Endothelial cell of umbilical vein (primary cell): ENCODE data around the gene CTBP2. TPM values are rescaled to one million over a fixed set of nuclear protein-coding genes. Genes with fewer than 3 reads are reported as not detected.

Source experiments
- BruUV-seq: library from RNA; stranded (reverse); fragments of 400-500 nt; replicated peaks from 2 replicates; lab custom pipeline; 2021; lab: Mats Ljungman, UMichigan
- CTCF ChIA-PET: fragments of 300-600, 350-600 bp; sonication (Branson Sonifier 250); formaldehyde crosslinking; loops from one replicate; lab custom pipeline; 2021; ENCODE audit warnings: antibody characterized with exemption, inconsistent platforms; lab: Charles Lee
- POLR2A ChIA-PET: fragments of 300-600, 350-600 bp; sonication (Branson Sonifier 250); formaldehyde crosslinking; loops from one replicate; lab custom pipeline; 2021; ENCODE audit warnings: antibody characterized with exemption, inconsistent platforms; lab: Charles Lee
- DNase-seq: peaks from one replicate; pipeline ENCODE4 v3.0.0-alpha.2; 2011; ENCODE audit warnings: low read depth, low spot score
- FAIRE-seq: peaks from 2 replicates; lab custom pipeline; 2011; peaks lifted over from hg19 to GRCh38; lab: Jason Lieb, UNC
- H2AFZ ChIP-seq: 2 replicates; pipeline ENCODE4 v1.6.0; 2012; ENCODE audit warnings: low read depth, low read length, control low read depth, inconsistent platforms
- H3K27ac ChIP-seq: 2 replicates; pipeline ENCODE4 v1.5.1; 2011; ENCODE audit warnings: low read depth, mild to moderate bottlenecking, control low read depth, low read length, moderate library complexity; ENCODE audit not compliant: insufficient read depth
- H3K27me3 ChIP-seq, 2 experiments: 2 replicates each; pipeline versions ENCODE4 v1.6.0 to v1.6.1; 2011; ENCODE audit warnings: low read length in 2 of 2, mixed read lengths in 1 of 2; ENCODE audit not compliant: control insufficient read depth in 2 of 2, insufficient read depth in 2 of 2
- H3K36me3 ChIP-seq, 2 experiments: 2 replicates in 1 of 2; 3 replicates in 1 of 2; pipeline ENCODE4 v1.5.1; 2011; ENCODE audit warnings: low read length in 2 of 2, mild to moderate bottlenecking in 1 of 2, moderate library complexity in 1 of 2; ENCODE audit not compliant: control insufficient read depth in 2 of 2, insufficient read depth in 2 of 2; ENCODE audit errors: extremely low read depth in 1 of 2
- H3K4me1 ChIP-seq: 3 replicates; pipeline ENCODE4 v1.5.1; 2011; ENCODE audit warnings: mild to moderate bottlenecking, low read length; ENCODE audit not compliant: control insufficient read depth, insufficient read depth; ENCODE audit errors: extremely low read depth
- H3K4me2 ChIP-seq: 2 replicates; pipeline ENCODE4 v1.6.1; 2011; ENCODE audit warnings: low read length, control low read depth, mixed read lengths; ENCODE audit not compliant: insufficient read depth
- H3K4me3 ChIP-seq, 3 experiments: fragments of 200-600 bp in 1 of 3; sonication (generic), shearing (Covaris generic) in 1 of 3; replicated peaks in 1 of 3; 2 replicates each; pipeline ENCODE4 v1.5.1; 2011 to 2016; ENCODE audit warnings: control low read depth in 3 of 3, low read length in 3 of 3, mild to moderate bottlenecking in 2 of 3, inconsistent platforms in 1 of 3, low read depth in 1 of 3, moderate library complexity in 1 of 3; ENCODE audit not compliant: insufficient read depth in 1 of 3
- H3K79me2 ChIP-seq: 2 replicates; pipeline ENCODE4 v1.6.0; 2012; ENCODE audit warnings: low read length, inconsistent platforms; ENCODE audit not compliant: control insufficient read depth, insufficient read depth
- H3K9ac ChIP-seq: replicated peaks from 2 replicates; pipeline ENCODE3; 2011; ENCODE audit warnings: low read length, control low read depth; ENCODE audit not compliant: insufficient read depth; ENCODE audit errors: extremely low read depth
- H3K9me1 ChIP-seq: replicated peaks from 3 replicates; pipeline ENCODE4 v1.6.0; 2011; ENCODE audit warnings: mild to moderate bottlenecking, low read length; ENCODE audit not compliant: control insufficient read depth, insufficient read depth; ENCODE audit errors: extremely low read depth
- H3K9me3 ChIP-seq: replicated peaks from 2 replicates; pipeline ENCODE4 v1.5.1; 2012; ENCODE audit warnings: low read length, inconsistent platforms; ENCODE audit not compliant: control insufficient read depth, insufficient read depth
- H4K20me1 ChIP-seq: replicated peaks from 2 replicates; pipeline ENCODE3; 2011; ENCODE audit warnings: mild to moderate bottlenecking, low read length; ENCODE audit not compliant: control insufficient read depth, insufficient read depth; ENCODE audit errors: extremely low read depth
- GATA2 ChIP-seq: IDR thresholded peaks from 2 replicates; pipeline ENCODE4 v1.7.0; 2011; ENCODE audit warnings: low read depth, mild to moderate bottlenecking, moderate library complexity, mixed read lengths, low read length; ENCODE audit not compliant: insufficient read length, insufficient read depth
- JUN ChIP-seq: IDR thresholded peaks from 2 replicates; pipeline ENCODE4 v1.6.1; 2011; ENCODE audit warnings: borderline replicate concordance, low read depth; ENCODE audit not compliant: insufficient read length, insufficient read depth
- MYC ChIP-seq: IDR thresholded peaks from one replicate; pipeline ENCODE4 v1.6.1; 2011; ENCODE audit warnings: mild to moderate bottlenecking, low read depth, low read length
- POLR2AphosphoS5 ChIP-seq: IDR thresholded peaks from 2 replicates; pipeline ENCODE4 v1.6.1; 2012; ENCODE audit warnings: low read depth, mild to moderate bottlenecking, control low read depth, low read length, moderate library complexity; ENCODE audit not compliant: insufficient read depth
- dilution Hi-C: fragments of 300-500 bp; cut with MboI; formaldehyde crosslinking; loops from one replicate; pipeline ENCODE4 v1.15.0; 2019; ENCODE audit warnings: low sequenced_read_pairs; ENCODE audit not compliant: extremely low pct_ligation_motif_present
- intact Hi-C: fragments of 100-400 bp; cut with micrococcal nuclease; formaldehyde crosslinking; loops from one replicate; pipeline ENCODE4 v1.10.0; 2022
- polyA plus RNA-seq, 4 experiments: library from polyadenylated mRNA; depleted of rRNA in 3 of 4; stranded (reverse) in 3 of 4; unstranded in 1 of 4; fragments of >200 nt; gene quantifications; 2 replicates each; pipeline versions ENCODE4 v1.2.1 to v1.2.3, GENCODE V29; 2011 to 2012; ENCODE audit warnings: missing spikeins in 1 of 4
- total RNA-seq: library from RNA; stranded (reverse); gene quantifications from 2 replicates; pipeline ENCODE4 v1.2.3, GENCODE V29; 2021
- TF ChIP-seq, protein P1 (sequence below), 2 donors: IDR thresholded peaks; 1 replicate in 1 of 2; 2 replicates in 1 of 2; pipeline ENCODE4 v1.5.1; 2011; ENCODE audit warnings: low read length in 2 of 2, mild to moderate bottlenecking in 2 of 2, moderate library complexity in 2 of 2, control low read depth in 1 of 2, inconsistent platforms in 1 of 2, low read depth in 1 of 2; ENCODE audit not compliant: insufficient read depth in 1 of 2; ENCODE audit errors: extremely low read depth in 1 of 2
- TF ChIP-seq, protein P2 (sequence below): IDR thresholded peaks from 2 replicates; pipeline ENCODE4 v1.6.1; 2011; ENCODE audit not compliant: insufficient read depth, insufficient read length

CTBP2 gene
- total and polyA plus RNA-seq, 2 donors (not counting 3 experiments of a cell fraction or from before 2014, with no cell fraction given): 118 to 128 TPM

DNA sequence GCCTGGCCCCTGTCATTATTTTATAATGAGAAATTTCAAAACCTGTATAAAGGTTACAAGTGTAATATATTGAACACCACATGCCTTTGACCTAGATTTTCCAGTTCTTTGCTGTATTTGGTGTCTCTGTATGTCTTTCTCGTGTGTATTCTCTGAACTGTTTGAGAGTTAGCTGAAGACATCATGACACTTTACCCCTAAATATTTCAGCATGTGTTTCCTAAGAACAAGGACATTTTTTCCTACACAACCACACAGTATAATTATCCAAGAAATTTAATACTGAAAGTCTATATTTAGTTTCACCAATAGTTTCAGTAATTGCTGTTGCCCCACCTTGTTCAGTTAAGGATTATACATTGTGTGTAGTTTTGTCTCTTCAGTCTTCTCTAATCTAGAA, 203.6 kb downstream of the CTBP2 start:
- dilution Hi-C loops (no loop called here), intact Hi-C loops (no loop called here)
- Histone ChIP-seq H3K4me2 (no peak overlapping the region), H2AFZ (no peak overlapping the region), H3K27me3 (no peaks in the 10 kb centered on the region), H3K9me1 (no peaks in the 10 kb centered on the region), H3K79me2 (peaks cover 60% of the 10 kb centered on the region), H3K9me3 (no peaks in the 10 kb centered on the region), H3K4me3 (no peak overlapping the region), H4K20me1 (peaks cover 14% of the 10 kb centered on the region), H3K9ac (no peak overlapping the region), H3K4me1 (no peaks in the 10 kb centered on the region), H3K36me3 (peaks cover 0 to 2% of the 10 kb centered on the region in 2 experiments), H3K27ac (no peak overlapping the region)
- DNase-seq (no peak), FAIRE-seq (no peak)
- no TSS peak for BruUV-seq
- TF ChIP-seq MYC (no peak), GATA2 (no peak), JUN (no peak), POLR2AphosphoS5 (no peak)
- TF ChIP-seq, protein P1, sequence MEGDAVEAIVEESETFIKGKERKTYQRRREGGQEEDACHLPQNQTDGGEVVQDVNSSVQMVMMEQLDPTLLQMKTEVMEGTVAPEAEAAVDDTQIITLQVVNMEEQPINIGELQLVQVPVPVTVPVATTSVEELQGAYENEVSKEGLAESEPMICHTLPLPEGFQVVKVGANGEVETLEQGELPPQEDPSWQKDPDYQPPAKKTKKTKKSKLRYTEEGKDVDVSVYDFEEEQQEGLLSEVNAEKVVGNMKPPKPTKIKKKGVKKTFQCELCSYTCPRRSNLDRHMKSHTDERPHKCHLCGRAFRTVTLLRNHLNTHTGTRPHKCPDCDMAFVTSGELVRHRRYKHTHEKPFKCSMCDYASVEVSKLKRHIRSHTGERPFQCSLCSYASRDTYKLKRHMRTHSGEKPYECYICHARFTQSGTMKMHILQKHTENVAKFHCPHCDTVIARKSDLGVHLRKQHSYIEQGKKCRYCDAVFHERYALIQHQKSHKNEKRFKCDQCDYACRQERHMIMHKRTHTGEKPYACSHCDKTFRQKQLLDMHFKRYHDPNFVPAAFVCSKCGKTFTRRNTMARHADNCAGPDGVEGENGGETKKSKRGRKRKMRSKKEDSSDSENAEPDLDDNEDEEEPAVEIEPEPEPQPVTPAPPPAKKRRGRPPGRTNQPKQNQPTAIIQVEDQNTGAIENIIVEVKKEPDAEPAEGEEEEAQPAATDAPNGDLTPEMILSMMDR (IDR thresholded peaks at IDR 0.05; ENCODE audit: extremely low read depth in 1 of 2, insufficient read depth in 1 of 2, low read depth in 1 of 2, low read length in 2 of 2): no peak
- ChIA-PET POLR2A (no interaction called here), CTCF (no interaction called here)

DNA sequence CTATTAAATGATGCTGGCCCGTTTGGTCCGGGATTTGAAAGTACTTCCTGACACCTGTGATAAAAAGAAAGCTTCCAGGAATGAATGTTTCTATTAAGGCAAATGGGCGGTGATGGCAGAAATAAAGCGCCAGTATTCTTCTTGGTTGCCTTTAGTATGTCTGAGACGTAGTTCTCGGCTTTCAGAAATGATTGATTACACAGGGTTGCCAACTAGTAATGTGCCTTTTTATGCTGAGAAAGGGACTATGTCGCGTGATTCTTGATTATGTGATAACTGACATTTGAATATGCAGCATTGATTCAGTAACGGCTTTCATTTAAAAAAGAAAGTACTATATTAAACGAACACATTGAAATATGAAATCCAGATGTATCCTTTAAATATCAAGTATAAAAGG, 204.5 kb downstream of the CTBP2 start:
- intact Hi-C loops: no loop called here
- no peak for DNase-seq
- Histone ChIP-seq H3K9me1 (no peaks in the 10 kb centered on the region), H2AFZ (no peak overlapping the region), H3K9ac (no peak overlapping the region), H3K4me1 (no peaks in the 10 kb centered on the region), H3K36me3 (peaks cover 0 to 2% of the 10 kb centered on the region in 2 experiments), H3K27me3 (no peaks in the 10 kb centered on the region), H3K79me2 (peaks cover 60% of the 10 kb centered on the region), H3K9me3 (no peaks in the 10 kb centered on the region), H4K20me1 (peaks cover 12% of the 10 kb centered on the region), H3K27ac (no peak overlapping the region), H3K4me3 (no peak overlapping the region), H3K4me2 (no peak overlapping the region)
- no TSS peak for BruUV-seq
- no peak for FAIRE-seq
- TF ChIP-seq, protein P2, sequence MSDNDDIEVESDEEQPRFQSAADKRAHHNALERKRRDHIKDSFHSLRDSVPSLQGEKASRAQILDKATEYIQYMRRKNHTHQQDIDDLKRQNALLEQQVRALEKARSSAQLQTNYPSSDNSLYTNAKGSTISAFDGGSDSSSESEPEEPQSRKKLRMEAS: no peak
- TF ChIP-seq MYC (no peak), JUN (no peak), POLR2AphosphoS5 (no peak)
- CTCF ChIA-PET: no interaction called here
- dilution Hi-C loops: no loop called here
- POLR2A ChIA-PET: no interaction called here
